GM19395 (cell line): ENCODE data around the gene BOD1L2.

ENCODE experiments used
- ATAC-seq: cut with Tn5 transposase; IDR thresholded peaks from one replicate; pipeline ENCODE4 v1.9.1; 2021; ENCODE audit warnings: mild to moderate bottlenecking, moderate library complexity; ENCODE audit not compliant: unreplicated experiment

The BOD1L2 gene

DNA sequence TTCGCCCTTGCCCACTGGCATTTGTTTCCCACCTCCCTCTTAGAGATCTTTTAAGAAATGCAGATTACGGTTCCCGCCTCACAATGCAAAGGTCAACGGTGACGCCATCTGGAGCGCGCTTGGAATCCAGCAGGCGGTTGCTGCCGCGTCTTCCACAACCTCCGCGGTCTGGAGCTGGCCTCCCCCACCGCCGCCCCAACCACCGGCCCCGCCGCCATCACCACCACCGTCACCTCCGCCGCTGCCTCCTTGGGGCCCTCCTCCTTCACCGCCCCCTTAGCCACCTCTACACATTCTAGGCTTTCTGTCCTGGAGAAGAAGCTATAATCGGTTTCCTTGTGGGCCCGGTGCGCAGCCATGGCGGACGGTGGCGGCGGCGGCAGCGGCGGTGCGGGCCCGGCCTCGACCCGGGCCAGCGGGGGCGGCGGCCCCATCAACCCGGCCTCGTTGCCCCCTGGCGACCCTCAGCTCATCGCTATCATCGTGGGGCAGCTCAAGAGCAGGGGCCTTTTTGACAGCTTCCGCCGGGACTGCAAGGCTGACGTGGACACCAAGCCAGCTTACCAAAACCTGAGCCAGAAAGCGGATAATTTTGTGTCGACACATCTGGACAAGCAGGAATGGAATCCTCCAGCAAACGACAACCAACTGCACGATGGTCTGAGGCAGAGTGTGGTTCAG, at the start of gene BOD1L2:
Gene BOD1L2, plus strand, starts transcription at position 132 of the 681 bp plus-strand sequence. Its CDS starts 226 bp downstream, at position 358.
- ATAC-seq = no peak

- no peak for ATAC-seq
Measured at GRCh38 chr18:57107140-57107832, 39.6 kb upstream of the BOD1L2 start.

GRCh38 chr18:57110290-57110689, 36.6 kb upstream of the BOD1L2 start:
- no peak for ATAC-seq

- ATAC-seq = no peak
Measured at GRCh38 chr18:57113799-57114420, 33.0 kb upstream of the BOD1L2 start.

GRCh38 chr18:57116598-57117132, 30.2 kb upstream of the BOD1L2 start:
- ATAC-seq = no peak

DNA sequence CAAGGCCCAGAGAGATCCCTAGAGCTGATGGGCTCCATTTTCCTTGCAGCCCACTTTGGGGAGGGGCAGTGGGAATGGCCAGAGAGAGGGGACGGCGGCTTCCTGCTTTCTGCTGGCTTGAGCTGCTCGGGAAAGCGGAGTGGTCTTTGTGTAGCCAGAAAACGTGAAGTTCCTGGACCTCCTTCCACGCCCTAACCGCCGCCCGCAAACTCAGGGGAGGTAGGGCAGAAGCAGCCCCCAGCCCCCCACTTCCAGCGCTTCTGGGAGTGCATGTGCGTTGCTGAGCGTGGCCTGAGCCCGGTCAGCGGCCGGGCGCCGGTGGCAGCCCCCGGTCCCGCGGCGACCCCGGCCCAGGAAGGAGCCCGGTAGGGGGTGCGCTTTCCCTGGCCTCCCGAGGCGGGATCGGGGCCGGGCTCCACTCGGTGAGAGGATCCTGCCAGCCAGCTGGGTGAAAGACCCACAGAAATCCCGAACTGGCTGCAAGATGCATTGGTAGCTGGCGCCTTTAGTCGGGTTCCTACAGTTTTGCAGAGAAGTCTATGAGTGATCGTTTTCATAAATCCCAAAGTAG, 25.3 kb upstream of the BOD1L2 start:
- ATAC-seq = no peak

DNA sequence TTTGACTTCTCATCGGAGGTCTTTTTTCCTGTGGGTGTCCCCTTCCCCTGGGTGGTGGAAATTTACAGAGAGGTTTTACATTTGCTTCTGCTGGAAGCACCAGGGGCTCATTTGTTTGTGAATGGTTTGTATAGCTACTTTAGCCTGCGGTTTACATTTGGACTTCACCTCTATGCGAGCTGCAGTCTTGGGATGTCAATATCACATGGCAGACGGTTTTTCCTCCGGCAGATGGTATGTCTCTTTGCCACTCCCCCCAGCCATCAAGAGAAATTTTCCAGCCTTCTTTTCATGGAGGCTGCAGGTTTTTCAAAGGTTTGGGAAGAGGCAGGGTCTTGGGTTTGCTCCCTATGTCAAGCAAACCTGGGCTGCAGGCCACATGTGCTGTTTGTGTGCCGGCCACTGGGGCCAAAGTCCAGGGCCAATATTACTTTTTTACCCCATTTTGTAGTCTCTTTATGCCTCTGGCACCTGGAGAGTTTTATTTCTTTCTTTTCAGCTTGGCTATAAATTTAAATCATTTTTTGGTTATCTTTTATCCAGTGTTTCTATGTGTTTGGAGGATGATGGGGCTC, 23.9 kb upstream of the BOD1L2 start:
- ATAC-seq = no peak

- no peak for ATAC-seq
Measured at GRCh38 chr18:57125627-57126026, 21.3 kb upstream of the BOD1L2 start.

DNA sequence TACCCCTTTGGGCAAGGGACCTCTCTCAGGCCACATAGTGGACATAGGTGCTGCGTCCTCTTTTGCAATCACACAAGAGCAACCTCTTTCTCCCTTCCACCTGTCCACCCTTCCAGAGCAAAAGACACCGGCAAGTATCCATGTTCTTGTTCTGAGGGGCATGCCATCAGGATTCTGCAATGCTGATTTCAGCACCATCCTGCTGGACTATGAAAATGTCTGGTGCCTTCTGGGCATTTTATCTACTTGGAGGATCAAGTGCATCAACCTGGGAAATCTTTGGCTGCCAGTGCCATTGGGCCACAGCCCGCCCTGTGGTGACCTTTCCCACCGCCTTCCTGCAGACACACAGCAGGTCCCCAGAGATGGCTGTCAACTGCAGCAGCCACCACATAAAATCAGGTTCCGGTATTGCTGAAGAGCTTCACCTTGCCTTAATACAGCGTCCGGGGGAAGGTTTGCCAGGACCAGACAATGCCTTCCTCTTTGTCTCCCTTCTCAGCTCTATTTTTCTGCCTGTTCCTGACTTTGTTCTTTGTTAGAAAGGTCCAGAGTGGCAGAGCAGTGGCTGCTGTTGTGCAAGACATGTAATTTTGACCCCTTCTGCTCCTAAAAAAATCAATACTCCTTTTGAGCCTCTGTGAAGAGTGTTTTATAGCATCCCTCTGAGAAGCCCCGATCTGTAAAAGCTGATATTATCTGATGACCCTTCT, 18.5 kb upstream of the BOD1L2 start:
- ATAC-seq = no peak

DNA sequence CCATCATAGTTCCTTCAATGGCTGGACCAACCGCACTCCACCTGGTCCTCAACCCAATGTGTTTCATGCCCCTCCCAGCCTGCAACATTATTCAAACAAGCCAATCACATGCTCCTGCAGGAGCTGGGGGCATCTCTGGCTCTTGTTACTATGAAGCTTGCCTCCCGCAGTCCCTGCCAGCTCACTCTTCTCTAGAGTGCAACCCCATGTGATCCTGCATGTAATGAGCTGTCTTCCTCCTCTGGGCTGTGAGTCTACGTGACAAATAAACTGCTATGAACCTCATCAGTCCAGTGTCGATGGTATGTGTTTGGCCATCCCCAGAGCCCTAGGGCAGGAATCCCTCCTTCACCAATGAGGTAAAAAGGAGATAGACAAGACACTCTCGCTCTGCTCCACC, 15.8 kb upstream of the BOD1L2 start:
- no peak for ATAC-seq

DNA sequence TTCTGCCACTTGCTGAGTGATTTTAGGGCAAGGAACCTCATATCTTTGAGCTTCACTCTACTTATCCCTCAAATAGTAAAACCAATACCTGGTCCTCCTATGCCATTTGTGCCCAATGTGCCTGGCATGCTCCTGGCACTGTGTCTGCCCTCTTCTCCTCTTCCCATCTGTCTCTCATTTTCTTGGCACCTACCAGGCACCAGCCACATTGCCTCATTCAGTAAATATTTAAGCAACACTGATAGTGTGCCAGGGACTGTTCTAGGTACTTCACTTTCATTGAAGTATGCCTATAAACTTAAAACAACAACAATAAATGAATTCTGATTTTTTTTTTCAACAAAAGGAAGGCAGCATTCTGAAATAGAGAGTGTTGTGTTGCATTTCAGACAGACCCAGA, 15.1 kb upstream of the BOD1L2 start:
- no peak for ATAC-seq

DNA sequence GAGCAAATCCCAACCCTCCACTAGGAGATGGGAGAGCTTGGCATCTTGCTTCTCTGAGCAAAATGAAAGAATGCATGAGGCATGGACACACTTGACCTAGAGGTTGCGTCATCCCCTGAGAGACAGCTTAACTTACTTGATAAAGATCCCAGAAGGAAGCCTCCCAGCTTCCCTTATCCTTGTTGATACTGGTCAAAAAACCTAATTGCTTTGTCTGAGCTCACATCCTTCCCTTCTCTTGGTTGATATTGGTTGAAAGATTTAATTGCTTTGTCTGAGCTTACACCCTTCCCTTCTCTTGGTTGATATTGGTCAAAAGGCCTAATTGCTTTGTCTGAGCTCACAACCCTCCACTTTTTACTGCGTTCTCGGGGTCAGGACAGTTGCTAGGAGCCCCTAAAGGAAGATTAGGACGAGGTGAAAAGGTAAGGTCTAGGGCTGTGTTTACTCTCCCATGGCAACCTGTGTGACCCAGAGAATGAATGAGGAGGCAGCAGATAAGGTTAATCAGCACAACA, 12.2 kb upstream of the BOD1L2 start:
- ATAC-seq = no peak

- ATAC-seq = no peak
Measured at GRCh38 chr18:57135699-57136098, 11.2 kb upstream of the BOD1L2 start.

DNA sequence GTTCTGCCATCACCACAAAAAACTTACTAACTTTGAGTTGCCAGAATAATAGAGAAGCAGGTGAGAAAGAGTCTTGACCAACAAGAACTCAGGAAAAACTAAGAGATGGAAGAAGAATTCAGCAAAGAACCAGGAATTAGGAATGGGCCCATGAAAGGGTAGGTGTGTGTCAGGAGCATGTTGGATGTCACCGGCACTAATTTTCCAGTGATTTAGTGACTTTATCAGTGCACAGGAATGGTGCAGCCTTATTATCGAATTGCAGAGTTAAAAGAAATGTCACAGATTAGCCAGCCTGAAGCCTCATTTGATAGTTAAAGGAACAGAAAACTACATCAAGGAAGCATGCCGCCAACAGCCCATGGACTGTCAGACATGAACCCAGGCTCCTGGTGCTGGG, 9.0 kb upstream of the BOD1L2 start:
- ATAC-seq = no peak

DNA sequence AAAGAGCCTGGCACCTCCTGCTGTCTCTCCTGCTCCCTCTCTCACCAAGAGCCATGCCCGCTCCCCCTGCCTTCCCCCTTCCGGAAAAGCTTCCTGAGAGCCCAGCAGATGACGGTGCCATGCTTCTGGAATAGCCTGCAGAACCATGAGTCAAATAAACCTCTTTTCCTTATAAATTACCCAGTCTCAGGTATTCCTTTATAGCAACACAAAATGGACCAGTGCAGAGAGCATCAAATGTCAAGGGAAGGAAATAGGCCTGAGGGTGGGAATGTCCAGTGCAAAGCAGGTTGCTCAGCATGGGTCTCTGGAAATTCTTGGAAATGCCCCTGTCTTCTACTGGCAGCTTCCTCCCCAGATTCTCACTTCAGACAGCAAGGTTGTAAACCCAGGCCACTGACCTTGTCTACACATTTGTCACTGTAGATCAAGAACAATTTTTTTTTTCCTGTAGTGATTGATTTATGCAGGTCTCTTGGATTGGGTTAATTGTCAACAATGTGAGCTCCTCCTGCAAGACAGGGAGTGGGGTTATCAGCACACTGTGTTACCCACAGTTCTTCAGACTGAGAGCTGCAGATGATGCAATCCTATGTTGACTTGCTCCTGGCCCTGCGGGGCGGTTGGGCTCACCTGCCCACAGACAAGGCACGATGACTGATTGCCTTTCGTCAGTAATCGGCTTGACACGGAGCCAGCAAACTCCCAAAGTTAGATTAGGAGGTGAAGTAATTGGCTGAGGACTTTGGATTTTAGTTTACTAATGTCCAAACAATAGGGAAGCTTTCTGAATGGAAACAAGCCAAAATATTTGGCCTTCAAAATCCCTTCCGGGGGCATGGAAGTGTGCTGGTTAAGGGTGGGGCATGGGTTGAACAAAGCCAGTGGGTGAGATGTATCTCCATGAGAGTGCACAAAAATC, 5.4 kb upstream of the BOD1L2 start:
- ATAC-seq = no peak

- no peak for ATAC-seq
Measured at GRCh38 chr18:57142324-57142723, 4.6 kb upstream of the BOD1L2 start.

DNA sequence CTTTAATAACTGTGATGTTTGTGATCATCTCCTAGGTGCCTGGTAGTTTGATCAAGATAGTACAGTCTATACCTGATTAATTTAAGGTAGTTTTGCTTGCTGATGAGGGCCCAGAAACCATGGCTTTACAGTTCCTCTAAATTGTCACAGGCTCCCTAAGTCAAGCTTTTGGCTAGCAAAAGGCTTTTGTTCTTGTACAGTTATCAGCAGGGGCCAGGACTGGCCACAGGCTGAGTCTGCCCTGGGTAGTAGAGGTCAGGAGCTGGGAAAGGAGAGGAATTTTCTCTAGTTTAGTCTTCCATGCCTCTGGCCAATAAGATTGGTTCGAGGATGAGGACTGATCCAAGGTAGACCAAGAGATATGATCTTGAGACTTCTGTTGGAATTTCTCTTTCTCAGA, 3.6 kb upstream of the BOD1L2 start:
- no peak for ATAC-seq

DNA sequence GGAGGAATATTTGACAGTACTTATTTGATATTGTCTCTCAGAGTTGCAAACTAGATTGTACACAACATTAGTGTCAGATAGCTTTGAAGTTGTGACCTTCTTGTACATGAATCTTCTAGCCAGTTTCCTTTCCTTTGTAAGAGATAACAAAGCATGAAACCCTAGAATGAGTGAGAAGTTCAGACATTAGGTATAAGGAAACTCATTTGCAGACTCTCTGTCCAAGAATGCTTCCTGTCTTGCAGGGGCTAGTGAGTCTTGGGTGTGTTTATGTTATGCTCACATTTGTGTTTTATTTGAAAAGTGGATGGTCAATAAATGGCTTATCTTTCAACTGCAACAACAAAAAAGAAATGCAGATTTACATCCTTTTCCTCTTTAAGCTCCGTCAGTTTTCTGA, 1.4 kb downstream of the BOD1L2 start:
- no peak for ATAC-seq

- no peak for ATAC-seq
Measured at GRCh38 chr18:57149051-57149450, 2.2 kb downstream of the BOD1L2 start.
